Gastrocnemius medialis (tissue), 4 donors: Measurements from ENCODE around the gene GOLGA1. TPM values are rescaled to one million over a fixed set of nuclear protein-coding genes. Genes with fewer than 3 reads are reported as not detected.
"Not testable (repeated sequence)": the region's sequence is repeated elsewhere in the genome, so short reads cannot be mapped to it uniquely, and the experiment has no call there.

ENCODE experiments used
- ATAC-seq, 2 donors: fragments of 150-250 bp; one replicate each; pipeline ENCODE4 v1.9.1; 2016
- DNase-seq, 2 donors: peaks; one replicate each; pipeline ENCODE4 v3.0.0-alpha.2; 2019
- H3K27ac ChIP-seq, 4 donors: fragments of 200-600 bp; sonication (generic); 1 replicate in 1 of 4; 2 replicates in 3 of 4; pipeline ENCODE4 v1.5.1; 2016 to 2018; ENCODE audit warnings: mild to moderate bottlenecking in 2 of 4, moderate library complexity in 1 of 4
- H3K27me3 ChIP-seq, 3 donors: fragments of 200-600 bp; sonication (generic) in 2 of 3; 1 replicate in 1 of 3; 2 replicates in 2 of 3; pipeline versions ENCODE4 v1.5.1 to v1.6.0; 2016 to 2019; ENCODE audit warnings: mild to moderate bottlenecking in 1 of 3, moderate library complexity in 1 of 3
- H3K36me3 ChIP-seq, 2 donors: fragments of 200-600 bp; sonication (generic) in 1 of 2; one replicate each; pipeline ENCODE4 v1.5.1; 2017 to 2018
- H3K4me1 ChIP-seq, 2 donors: fragments of 200-600 bp; sonication (generic) in 1 of 2; one replicate each; pipeline ENCODE4 v1.5.1; 2016 to 2017; ENCODE audit warnings: mild to moderate bottlenecking in 2 of 2
- H3K4me3 ChIP-seq, 4 donors: fragments of 200-600 bp; sonication (generic) in 3 of 4; 1 replicate in 1 of 4; 2 replicates in 3 of 4; pipeline ENCODE4 v1.5.1; 2016 to 2019; ENCODE audit warnings: mild to moderate bottlenecking in 2 of 4
- H3K9me3 ChIP-seq, 3 donors: fragments of 200-600 bp; sonication (generic) in 2 of 3; 1 replicate in 1 of 3; 2 replicates in 2 of 3; pipeline ENCODE4 v1.5.1; 2016 to 2019
- POLR2A ChIP-seq, 2 donors: fragments of 450-650 bp; IDR thresholded peaks; one replicate each; pipeline ENCODE4 v1.6.1; 2017; ENCODE audit warnings: antibody characterized with exemption in 2 of 2, mild to moderate bottlenecking in 2 of 2, moderate library complexity in 2 of 2
- in situ Hi-C, 4 donors: fragments of 200-750 bp; cut with MboI; loops; one replicate each; pipeline versions ENCODE4 v1.15.0 to v1.8.0; 2017; ENCODE audit warnings: low sequenced_read_pairs in 4 of 4
- intact Hi-C: fragments of 100-400 bp; cut with DNase I; formaldehyde crosslinking; loops from one replicate; pipeline ENCODE4 v1.15.1; 2023; ENCODE audit warnings: low total_unique reads
- total RNA-seq, 4 donors: library from RNA; depleted of rRNA; stranded (reverse); fragments of >200 nt; gene quantifications; one replicate each; pipeline versions ENCODE4 v1.1.0 to v1.2.3, GENCODE V29; 2016
- TF ChIP-seq, protein P1 (sequence below), 5 experiments: fragments of 450-650 bp in 3 of 5; fragments of 200-600 bp in 2 of 5; sonication (generic) in 2 of 5; IDR thresholded peaks in 4 of 5; conservative IDR thresholded peaks in 1 of 5; 1 replicate in 4 of 5; 2 replicates in 1 of 5; pipeline ENCODE4 v1.5.1; 2016 to 2019; ENCODE audit warnings: antibody characterized with exemption in 5 of 5, mild to moderate bottlenecking in 3 of 5, moderate library complexity in 3 of 5

Gene GOLGA1
- total RNA-seq, 4 donors from 2014 or later = 12.2 to 20.5 (median 18.6) TPM

DNA sequence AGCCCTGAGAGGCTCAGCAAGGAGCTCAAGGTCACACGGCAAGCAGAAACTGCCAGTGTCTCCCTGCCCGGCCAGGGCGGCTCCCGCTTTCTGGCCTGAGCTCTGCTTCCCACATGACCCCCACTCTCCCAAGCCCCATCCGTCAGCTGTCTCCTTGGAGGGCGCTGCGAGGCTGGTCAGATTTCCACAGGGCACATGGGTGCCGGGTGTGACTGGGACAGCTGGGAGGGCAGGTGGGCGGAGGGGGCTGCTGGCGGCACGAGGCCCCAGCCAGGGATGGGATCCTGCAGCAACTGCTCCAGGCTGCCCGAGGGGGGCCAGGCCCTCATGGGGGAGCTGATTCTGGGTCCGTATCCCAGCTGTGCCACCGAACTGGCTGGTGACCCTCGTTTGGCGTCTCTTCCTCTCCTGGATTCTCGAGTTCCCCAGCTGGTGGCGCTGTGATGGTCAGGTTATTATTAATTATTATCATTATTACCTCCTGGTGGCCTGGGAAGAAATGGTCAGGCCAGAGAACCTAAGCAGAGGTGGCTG is 100.5 kb downstream of the GOLGA1 start:
- intact Hi-C loops = loop anchor here (1.0 kb wide), 1 partner anchor 12 kb away; no protein-coding TSS in a partner anchor
- in situ Hi-C loops = loop anchor here in 1 of 4 donors (10.0 kb wide), 1 partner anchor 46 kb away; no protein-coding TSS in a partner anchor
- DNase-seq (peak; percentile 74 to 94), ATAC-seq (peak; percentile 81 to 93)
- Histone ChIP-seq H3K4me3 (no peak overlapping the region), H3K27me3 (no peaks in the 10 kb centered on the region), H3K27ac (peak overlapping the region; percentile 74 to 84 (median 80)), H3K36me3 (no peaks in the 10 kb centered on the region), H3K9me3 (no peaks in the 10 kb centered on the region), H3K4me1 (peaks cover 18 to 20% of the 10 kb centered on the region in 2 donors)
- TF ChIP-seq, protein P1, sequence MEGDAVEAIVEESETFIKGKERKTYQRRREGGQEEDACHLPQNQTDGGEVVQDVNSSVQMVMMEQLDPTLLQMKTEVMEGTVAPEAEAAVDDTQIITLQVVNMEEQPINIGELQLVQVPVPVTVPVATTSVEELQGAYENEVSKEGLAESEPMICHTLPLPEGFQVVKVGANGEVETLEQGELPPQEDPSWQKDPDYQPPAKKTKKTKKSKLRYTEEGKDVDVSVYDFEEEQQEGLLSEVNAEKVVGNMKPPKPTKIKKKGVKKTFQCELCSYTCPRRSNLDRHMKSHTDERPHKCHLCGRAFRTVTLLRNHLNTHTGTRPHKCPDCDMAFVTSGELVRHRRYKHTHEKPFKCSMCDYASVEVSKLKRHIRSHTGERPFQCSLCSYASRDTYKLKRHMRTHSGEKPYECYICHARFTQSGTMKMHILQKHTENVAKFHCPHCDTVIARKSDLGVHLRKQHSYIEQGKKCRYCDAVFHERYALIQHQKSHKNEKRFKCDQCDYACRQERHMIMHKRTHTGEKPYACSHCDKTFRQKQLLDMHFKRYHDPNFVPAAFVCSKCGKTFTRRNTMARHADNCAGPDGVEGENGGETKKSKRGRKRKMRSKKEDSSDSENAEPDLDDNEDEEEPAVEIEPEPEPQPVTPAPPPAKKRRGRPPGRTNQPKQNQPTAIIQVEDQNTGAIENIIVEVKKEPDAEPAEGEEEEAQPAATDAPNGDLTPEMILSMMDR (IDR thresholded peaks at IDR 0.05 in 4 of 5, conservative IDR thresholded peaks at IDR 0.05 in 1 of 5) = peak; percentile 39 to 71 (median 55)
- TF ChIP-seq POLR2A (IDR thresholded peaks at IDR 0.05) = peak in 1 of 2 donors; percentile 25

DNA sequence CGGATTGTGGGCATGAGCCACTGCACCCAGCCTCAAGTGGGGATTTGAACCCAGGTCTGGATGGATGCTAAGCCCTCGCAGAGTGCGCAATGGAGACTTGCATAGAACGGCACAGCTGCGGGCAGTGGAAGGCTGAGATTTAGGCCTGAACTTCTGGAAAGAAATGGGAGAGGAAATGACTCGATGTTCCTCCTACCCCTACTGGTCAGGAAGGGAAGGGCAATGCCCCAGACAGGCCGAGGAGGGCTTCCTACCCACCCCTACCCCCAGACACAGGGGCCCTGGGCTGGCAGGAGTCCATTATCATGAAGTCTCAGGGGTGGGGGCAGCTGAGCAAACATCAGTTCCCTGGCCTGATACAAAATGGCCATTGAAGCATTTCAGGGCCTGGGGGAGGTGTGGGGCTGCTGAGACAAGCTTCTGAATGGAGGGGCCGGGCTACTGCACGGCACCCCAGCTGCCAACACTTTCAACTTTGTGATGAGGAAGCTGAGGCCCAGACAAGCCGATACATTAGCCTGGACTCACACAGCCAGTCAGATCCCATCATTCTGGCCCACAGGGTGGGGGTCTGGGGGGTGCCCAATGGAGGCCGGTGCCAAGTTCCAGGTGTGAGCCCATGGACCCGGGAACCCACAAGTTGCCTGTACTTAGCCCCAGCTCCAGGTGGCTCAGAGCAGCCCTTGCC is 101.1 kb downstream of the GOLGA1 start:
- in situ Hi-C loops (loop anchor here in 1 of 4 donors (10.0 kb wide), 1 partner anchor 45 kb away; no protein-coding TSS in a partner anchor), intact Hi-C loops (loop anchor here (1.0 kb wide), 1 partner anchor 13 kb away; no protein-coding TSS in a partner anchor)
- DNase-seq (peak in 1 of 2 donors; percentile 43), ATAC-seq (peak; percentile 45 to 52)
- Histone ChIP-seq H3K27me3 (no peaks in the 10 kb centered on the region), H3K4me1 (peaks cover 24 to 26% of the 10 kb centered on the region in 2 donors), H3K27ac (peak overlapping the region; percentile 74 to 84 (median 80)), H3K9me3 (no peaks in the 10 kb centered on the region), H3K4me3 (no peak overlapping the region), H3K36me3 (no peaks in the 10 kb centered on the region)
- TF ChIP-seq POLR2A (IDR thresholded peaks at IDR 0.05) = no peak
- TF ChIP-seq, protein P1 (IDR thresholded peaks at IDR 0.05 in 4 of 5, conservative IDR thresholded peaks at IDR 0.05 in 1 of 5) = peak; percentile 49 to 80 (median 65)

DNA sequence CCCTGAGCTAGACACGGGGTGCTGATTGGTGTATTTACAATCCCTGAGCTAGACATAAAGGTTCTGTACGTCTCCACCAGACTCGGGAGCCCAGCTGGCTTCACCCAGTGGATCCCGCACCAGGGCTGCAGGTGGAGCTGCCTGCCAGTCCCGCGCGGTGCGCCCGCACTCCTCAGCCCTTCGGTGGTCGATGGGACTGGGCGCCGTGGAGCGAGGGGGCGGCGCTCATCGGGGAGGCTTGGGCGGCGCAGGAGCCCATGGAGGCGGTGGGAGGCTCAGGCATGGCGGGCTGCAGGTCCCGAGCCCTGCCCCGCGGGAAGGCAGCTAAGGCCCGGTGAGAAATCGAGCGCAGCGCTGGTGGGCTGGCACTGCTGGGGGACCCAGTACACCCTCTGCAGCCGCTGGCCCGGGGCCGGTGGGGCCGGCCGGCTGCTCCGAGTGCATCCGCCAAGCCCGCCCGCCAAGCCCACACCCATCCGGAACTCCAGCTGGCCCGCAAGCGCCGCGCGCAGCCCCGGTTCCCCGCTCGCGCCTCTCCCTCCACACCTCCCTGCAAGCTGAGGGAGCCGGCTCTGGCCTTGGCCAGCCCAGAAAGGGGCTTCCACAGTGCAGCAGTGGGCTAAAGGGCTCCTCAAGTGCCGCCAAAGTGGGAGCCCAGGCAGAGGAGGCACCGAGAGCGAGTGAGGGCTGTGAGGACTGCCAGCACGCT is 102.2 kb downstream of the GOLGA1 start:
- in situ Hi-C loops, ATAC-seq, intact Hi-C loops, H3K9me3 ChIP-seq, H3K27ac ChIP-seq, DNase-seq, H3K36me3 ChIP-seq, H3K27me3 ChIP-seq, H3K4me3 ChIP-seq: not testable (repeated sequence)
- H3K4me1 ChIP-seq = peaks cover 30 to 32% of the 10 kb centered on the region in 2 donors

DNA sequence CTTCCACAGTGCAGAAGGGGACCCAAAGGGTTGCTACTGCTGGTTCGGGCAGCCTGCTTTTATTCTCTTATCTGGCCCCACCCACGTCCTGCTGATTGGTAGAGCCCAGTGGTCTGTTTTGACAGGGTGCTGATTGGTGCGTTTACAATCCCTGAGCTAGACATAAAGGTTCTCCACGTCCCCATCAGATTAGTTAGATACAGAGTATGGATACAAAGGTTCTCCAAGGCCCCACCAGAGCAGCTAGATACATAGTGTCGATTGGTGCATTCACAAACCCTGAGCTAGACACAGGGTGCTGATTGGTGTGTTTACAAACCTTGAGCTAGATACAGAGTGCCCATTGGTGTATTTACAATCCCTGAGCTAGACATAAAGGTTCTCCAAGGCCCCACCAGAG is 102.8 kb downstream of the GOLGA1 start:
- H3K36me3 ChIP-seq, DNase-seq, intact Hi-C loops, ATAC-seq, H3K9me3 ChIP-seq, H3K27ac ChIP-seq, H3K4me3 ChIP-seq, H3K27me3 ChIP-seq, in situ Hi-C loops: not testable (repeated sequence)
- peaks cover 30 to 32% of the 10 kb centered on the region in 2 donors for H3K4me1 ChIP-seq

DNA sequence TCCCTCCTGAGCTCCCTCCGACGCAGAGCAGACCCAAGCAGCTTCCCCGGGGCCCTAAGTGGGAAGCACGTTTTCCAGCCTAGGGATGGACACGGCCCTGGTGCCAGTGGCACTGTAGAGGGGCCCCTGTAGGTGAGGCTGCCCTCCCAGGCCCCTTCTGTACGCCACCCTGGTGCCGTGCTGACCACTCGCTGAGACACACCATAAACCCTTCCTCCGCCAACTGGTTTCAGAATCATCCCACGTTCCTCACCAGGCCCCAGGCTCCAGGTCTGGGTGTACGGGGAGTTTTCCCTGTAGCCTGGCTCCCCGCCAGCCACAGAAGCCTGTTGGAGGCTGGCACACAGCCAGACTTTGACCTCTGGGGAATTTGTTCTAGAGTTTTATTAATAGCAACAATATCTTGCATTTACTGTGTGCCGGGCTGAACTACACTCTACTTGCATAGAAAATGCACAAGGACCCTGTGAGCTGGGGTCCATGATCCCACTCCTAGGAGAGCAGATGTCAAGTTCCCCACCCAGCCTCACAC is 105.8 kb downstream of the GOLGA1 start:
- Histone ChIP-seq H3K27ac (peak overlapping the region; percentile 0 to 51 (median 42)), H3K27me3 (no peaks in the 10 kb centered on the region), H3K9me3 (no peaks in the 10 kb centered on the region), H3K36me3 (no peaks in the 10 kb centered on the region), H3K4me1 (peaks cover 44 to 47% of the 10 kb centered on the region in 2 donors), H3K4me3 (no peak overlapping the region)
- TF ChIP-seq, protein P1 (IDR thresholded peaks at IDR 0.05 in 4 of 5, conservative IDR thresholded peaks at IDR 0.05 in 1 of 5) = no peak
- TF ChIP-seq POLR2A (IDR thresholded peaks at IDR 0.05) = no peak
- ATAC-seq (peak in 1 of 2 donors; percentile 3), DNase-seq (peak in 1 of 2 donors; percentile 44)
- in situ Hi-C loops (no loop called here), intact Hi-C loops (no loop called here)
